Endothelial cell of hepatic sinusoid (primary cell): Measurements from ENCODE around the gene SLC12A8.

Experiments used
- in situ Hi-C: cut with HindIII; loops from 2 replicates; pipeline ENCODE4 v1.10.0; 2017; ENCODE audit warnings: low sequenced_read_pairs

The SLC12A8 gene

GRCh38 chr3:125220183-125220582 lies 7.6 kb upstream of the SLC12A8 start:
- in situ Hi-C loops = loop anchor here (5.0 to 25.0 kb wide), 2 partner anchors 52 to 458 kb away; no protein-coding TSS in a partner anchor

- in situ Hi-C loops = loop anchor here (25.0 kb wide), 1 partner anchor 457 kb away; no protein-coding TSS in a partner anchor
These were observed 6.7 kb upstream of the SLC12A8 start for GRCh38 chr3:125219261-125219701.

GRCh38 chr3:125214738-125215137 lies 2.2 kb upstream of the SLC12A8 start:
- in situ Hi-C loops = loop anchor here (25.0 kb wide), 1 partner anchor 452 kb away; no protein-coding TSS in a partner anchor

- in situ Hi-C loops = loop anchor here (25.0 kb wide), 1 partner anchor 452 kb away; no protein-coding TSS in a partner anchor
These were observed 1.5 kb upstream of the SLC12A8 start for GRCh38 chr3:125213946-125214542.

GRCh38 chr3:125213364-125213755 lies 812 bp upstream of the SLC12A8 start:
- in situ Hi-C loops = loop anchor here (25.0 kb wide), 1 partner anchor 451 kb away; no protein-coding TSS in a partner anchor

GRCh38 chr3:125212091-125212508 lies 448 bp downstream of the SLC12A8 start:
- in situ Hi-C loops = loop anchor here (25.0 kb wide), 1 partner anchor 450 kb away; no protein-coding TSS in a partner anchor

GRCh38 chr3:125211523-125212090 lies 941 bp downstream of the SLC12A8 start:
- in situ Hi-C loops = loop anchor here (25.0 kb wide), 1 partner anchor 449 kb away; no protein-coding TSS in a partner anchor

GRCh38 chr3:125207949-125208568 lies 4.5 kb downstream of the SLC12A8 start:
- in situ Hi-C loops = loop anchor here (25.0 kb wide), 1 partner anchor 446 kb away; no protein-coding TSS in a partner anchor

- in situ Hi-C loops = loop anchor here (25.0 kb wide), 1 partner anchor 445 kb away; no protein-coding TSS in a partner anchor
These were observed 5.0 kb downstream of the SLC12A8 start for GRCh38 chr3:125207507-125207906.

GRCh38 chr3:125206934-125207333 lies 5.6 kb downstream of the SLC12A8 start:
- in situ Hi-C loops = loop anchor here (25.0 kb wide), 1 partner anchor 445 kb away; no protein-coding TSS in a partner anchor

GRCh38 chr3:125203731-125204130 lies 8.8 kb downstream of the SLC12A8 start:
- in situ Hi-C loops = loop anchor here (25.0 kb wide), 1 partner anchor 441 kb away; no protein-coding TSS in a partner anchor

- in situ Hi-C loops = loop anchor here (25.0 kb wide), 1 partner anchor 440 kb away; no protein-coding TSS in a partner anchor
These were observed 10.4 kb downstream of the SLC12A8 start for GRCh38 chr3:125202197-125202596.

GRCh38 chr3:125200731-125201139 lies 11.8 kb downstream of the SLC12A8 start:
- in situ Hi-C loops = loop anchor here (25.0 kb wide), 1 partner anchor 438 kb away; no protein-coding TSS in a partner anchor

GRCh38 chr3:125194849-125195601 lies 17.5 kb downstream of the SLC12A8 start:
- in situ Hi-C loops = no loop called here

- in situ Hi-C loops = no loop called here
These were observed 18.3 kb downstream of the SLC12A8 start for GRCh38 chr3:125194061-125194848.

GRCh38 chr3:125192190-125193035 lies 20.1 kb downstream of the SLC12A8 start:
- in situ Hi-C loops = no loop called here

GRCh38 chr3:125191730-125192129 lies 20.8 kb downstream of the SLC12A8 start:
- in situ Hi-C loops = no loop called here

GRCh38 chr3:125191256-125191655 lies 21.3 kb downstream of the SLC12A8 start:
- in situ Hi-C loops = no loop called here

GRCh38 chr3:125190786-125191185 lies 21.8 kb downstream of the SLC12A8 start:
- in situ Hi-C loops = no loop called here
